CD14-positive monocyte (primary cell): ENCODE data around the gene LRRC8C. TPM values are rescaled to one million over a fixed set of nuclear protein-coding genes. Genes with fewer than 3 reads are reported as not detected.

ENCODE experiments used
- DNase-seq, 3 donors: peaks; one replicate each; pipeline ENCODE4 v3.0.0-alpha.2; 2011 to 2022
- H2AFZ ChIP-seq: 2 replicates; pipeline ENCODE4 v1.6.0; 2012; ENCODE audit warnings: mild to moderate bottlenecking, low read depth, low read length, inconsistent platforms; ENCODE audit not compliant: insufficient read depth, poor library complexity, severe bottlenecking
- H3K27ac ChIP-seq, 2 donors: 1 replicate in 1 of 2; 2 replicates in 1 of 2; pipeline ENCODE4 v1.5.1; 2012 to 2013; ENCODE audit warnings: low read length in 2 of 2, control low read depth in 1 of 2, inconsistent platforms in 1 of 2, low read depth in 1 of 2, mild to moderate bottlenecking in 1 of 2
- H3K27me3 ChIP-seq, 2 donors: one replicate each; pipeline versions ENCODE4 v1.6.0 to v1.6.1; 2011 to 2013; ENCODE audit warnings: low read length in 2 of 2; ENCODE audit not compliant: control insufficient read depth in 2 of 2, insufficient read depth in 2 of 2
- H3K36me3 ChIP-seq, 2 donors: replicated peaks in 1 of 2; 1 replicate in 1 of 2; 2 replicates in 1 of 2; pipeline versions ENCODE4 v1.5.1 to v1.6.1; 2012 to 2013; ENCODE audit warnings: low read length in 2 of 2, control low read depth in 1 of 2, inconsistent platforms in 1 of 2, mild to moderate bottlenecking in 1 of 2; ENCODE audit not compliant: insufficient read depth in 2 of 2, control insufficient read depth in 1 of 2
- H3K4me1 ChIP-seq, 2 donors: 1 replicate in 1 of 2; 2 replicates in 1 of 2; pipeline versions ENCODE4 v1.5.1 to v1.6.1; 2012 to 2013; ENCODE audit warnings: low read length in 2 of 2, control low read depth in 1 of 2, inconsistent platforms in 1 of 2, mild to moderate bottlenecking in 1 of 2, moderate library complexity in 1 of 2; ENCODE audit not compliant: insufficient read depth in 2 of 2, control insufficient read depth in 1 of 2
- H3K4me2 ChIP-seq: replicated peaks from 2 replicates; pipeline ENCODE3; 2012; ENCODE audit warnings: low read length, moderate library complexity, mild to moderate bottlenecking; ENCODE audit not compliant: poor library complexity, severe bottlenecking; ENCODE audit errors: extremely low read depth
- H3K4me3 ChIP-seq, 3 experiments: fragments of 200-600 bp in 1 of 3; sonication (generic) in 1 of 3; replicated peaks in 1 of 3; 1 replicate in 2 of 3; 2 replicates in 1 of 3; pipeline ENCODE4 v1.5.1; 2011 to 2013; ENCODE audit warnings: low read length in 3 of 3, mild to moderate bottlenecking in 3 of 3, control low read depth in 2 of 3, low read depth in 2 of 3, inconsistent platforms in 1 of 3, moderate library complexity in 1 of 3
- H3K79me2 ChIP-seq: 2 replicates; pipeline ENCODE4 v1.6.0; 2012; ENCODE audit warnings: mild to moderate bottlenecking, control low read depth, inconsistent platforms, low read length, moderate library complexity; ENCODE audit not compliant: insufficient read depth
- H3K9ac ChIP-seq: 2 replicates; pipeline ENCODE4 v1.6.0; 2017; ENCODE audit warnings: low read length, mild to moderate bottlenecking; ENCODE audit not compliant: insufficient read depth, poor library complexity, severe bottlenecking
- H3K9me3 ChIP-seq, 2 donors: replicated peaks in 1 of 2; 1 replicate in 1 of 2; 2 replicates in 1 of 2; pipeline versions ENCODE4 v1.5.1 to v1.6.1; 2012 to 2013; ENCODE audit warnings: low read length in 2 of 2, control low read depth in 1 of 2; ENCODE audit not compliant: control insufficient read depth in 1 of 2, insufficient read depth in 1 of 2
- H4K20me1 ChIP-seq: 2 replicates; pipeline ENCODE4 v1.6.0; 2012; ENCODE audit warnings: mild to moderate bottlenecking, low read length, control low read depth, moderate library complexity; ENCODE audit not compliant: insufficient read depth
- H3K27ac Mint-ChIP-seq, 7 donors: one replicate each; pipeline ENCODE4 v1.8.0; 2020; ENCODE audit warnings: mild to moderate bottlenecking in 7 of 7, mixed read lengths in 7 of 7, moderate library complexity in 6 of 7, inconsistent platforms in 2 of 7
- H3K27me3 Mint-ChIP-seq, 3 donors: one replicate each; pipeline ENCODE4 v1.8.0; 2021 to 2022; ENCODE audit warnings: low read depth in 3 of 3, mild to moderate bottlenecking in 3 of 3, mixed read lengths in 3 of 3, moderate library complexity in 3 of 3, inconsistent platforms in 1 of 3
- H3K36me3 Mint-ChIP-seq, 2 donors: one replicate each; pipeline ENCODE4 v1.8.0; 2020; ENCODE audit warnings: mixed read lengths in 2 of 2, inconsistent platforms in 1 of 2, mild to moderate bottlenecking in 1 of 2
- H3K4me1 Mint-ChIP-seq: one replicate; pipeline ENCODE4 v1.8.0; 2020; ENCODE audit warnings: mild to moderate bottlenecking, mixed read lengths
- H3K4me3 Mint-ChIP-seq, 2 donors: one replicate each; pipeline ENCODE4 v1.8.0; 2020; ENCODE audit warnings: mild to moderate bottlenecking in 2 of 2, mixed read lengths in 2 of 2, moderate library complexity in 1 of 2
- H3K9me3 Mint-ChIP-seq, 7 donors: one replicate each; pipeline ENCODE4 v1.8.0; 2020 to 2022; ENCODE audit warnings: mixed read lengths in 7 of 7, mild to moderate bottlenecking in 6 of 7, moderate library complexity in 6 of 7, inconsistent platforms in 2 of 7
- WGBS: methylation state at CpG from one replicate; pipeline ENCODE4 v1.1.5; 2013; ENCODE audit warnings: missing lambda C conversion rate; ENCODE audit not compliant: insufficient coverage; 5-methylcytosine and 5-hydroxymethylcytosine counted together
- intact Hi-C, 2 donors: fragments of 100-400 bp; cut with micrococcal nuclease; formaldehyde crosslinking; loops; one replicate each; pipeline versions ENCODE4 v1.15.0 to v1.15.1; 2023
- polyA plus RNA-seq, 3 donors: library from polyadenylated mRNA; depleted of rRNA in 1 of 3; unstranded in 2 of 3; stranded (reverse) in 1 of 3; fragments of 300-500 nt in 2 of 3; fragments of >200 nt in 1 of 3; fragmentation: Illumina TruSeq in 2 of 3; gene quantifications; 1 replicate in 2 of 3; 2 replicates in 1 of 3; pipeline ENCODE4 v1.2.3, GENCODE V29; 2012 to 2021
- TF ChIP-seq, protein P1 (sequence below): fragments of 200-600 bp; IDR thresholded peaks from one replicate; pipeline ENCODE4 v1.8.0; 2022; ENCODE audit warnings: antibody characterized with exemption, mild to moderate bottlenecking

LRRC8C gene
- polyA plus RNA-seq, 3 donors: 13.0 to 18.6 (median 16.3) TPM

- H3K27me3 ChIP-seq: no peaks in the 10 kb centered on the region
- Mint-ChIP-seq H3K27me3 (peaks cover 0 to 2% (median 2%) of the 10 kb centered on the region in 3 donors), H3K4me3 (no peak overlapping the region), H3K4me1 (peaks cover 70% of the 10 kb centered on the region), H3K9me3 (peaks cover 0 to 8% (median 0%) of the 10 kb centered on the region in 7 donors), H3K36me3 (peaks cover 2 to 11% of the 10 kb centered on the region in 2 donors), H3K27ac (peak overlapping the region in 3 of 7 donors; percentile 16 to 35 (median 19))
- H3K36me3 ChIP-seq: no peaks in the 10 kb centered on the region
- TF ChIP-seq, protein P1, sequence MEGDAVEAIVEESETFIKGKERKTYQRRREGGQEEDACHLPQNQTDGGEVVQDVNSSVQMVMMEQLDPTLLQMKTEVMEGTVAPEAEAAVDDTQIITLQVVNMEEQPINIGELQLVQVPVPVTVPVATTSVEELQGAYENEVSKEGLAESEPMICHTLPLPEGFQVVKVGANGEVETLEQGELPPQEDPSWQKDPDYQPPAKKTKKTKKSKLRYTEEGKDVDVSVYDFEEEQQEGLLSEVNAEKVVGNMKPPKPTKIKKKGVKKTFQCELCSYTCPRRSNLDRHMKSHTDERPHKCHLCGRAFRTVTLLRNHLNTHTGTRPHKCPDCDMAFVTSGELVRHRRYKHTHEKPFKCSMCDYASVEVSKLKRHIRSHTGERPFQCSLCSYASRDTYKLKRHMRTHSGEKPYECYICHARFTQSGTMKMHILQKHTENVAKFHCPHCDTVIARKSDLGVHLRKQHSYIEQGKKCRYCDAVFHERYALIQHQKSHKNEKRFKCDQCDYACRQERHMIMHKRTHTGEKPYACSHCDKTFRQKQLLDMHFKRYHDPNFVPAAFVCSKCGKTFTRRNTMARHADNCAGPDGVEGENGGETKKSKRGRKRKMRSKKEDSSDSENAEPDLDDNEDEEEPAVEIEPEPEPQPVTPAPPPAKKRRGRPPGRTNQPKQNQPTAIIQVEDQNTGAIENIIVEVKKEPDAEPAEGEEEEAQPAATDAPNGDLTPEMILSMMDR: no peak
- H3K4me2 ChIP-seq: no peak overlapping the region
- DNase-seq: no peak
- no peak overlapping the region for H2AFZ ChIP-seq
- no peaks in the 10 kb centered on the region for H3K9me3 ChIP-seq
- peaks cover 5% of the 10 kb centered on the region for H3K79me2 ChIP-seq
- no peaks in the 10 kb centered on the region for H4K20me1 ChIP-seq
- H3K4me1 ChIP-seq: peaks cover 49 to 74% of the 10 kb centered on the region in 2 donors
- WGBS: 47% methylated on average over 4 of the region's 4 CpGs
- no peak overlapping the region for H3K27ac ChIP-seq
- no peak overlapping the region for H3K9ac ChIP-seq
- H3K4me3 ChIP-seq: no peak overlapping the region
- intact Hi-C loops: no loop called here
These were observed 95.5 kb downstream of the LRRC8C start for GRCh38 chr1:89728381-89728780.

- no CpG with 5 or more reads among the region's 1 CpG for WGBS
- peaks cover 43% of the 10 kb centered on the region for H3K4me1 Mint-ChIP-seq
- H4K20me1 ChIP-seq: no peaks in the 10 kb centered on the region
- peaks cover 4 to 11% of the 10 kb centered on the region in 2 donors for H3K36me3 Mint-ChIP-seq
- H3K9ac ChIP-seq: no peak overlapping the region
- peaks cover 0 to 2% (median 2%) of the 10 kb centered on the region in 3 donors for H3K27me3 Mint-ChIP-seq
- H3K4me1 ChIP-seq: peaks cover 18 to 36% of the 10 kb centered on the region in 2 donors
- no peaks in the 10 kb centered on the region for H3K79me2 ChIP-seq
- H3K4me3 ChIP-seq: no peak overlapping the region
- H3K27ac Mint-ChIP-seq: peak overlapping the region in 2 of 7 donors; percentile 33 to 35
- H3K4me2 ChIP-seq: no peak overlapping the region
- TF ChIP-seq, protein P1: no peak
- intact Hi-C loops: no loop called here
- no peak overlapping the region for H3K4me3 Mint-ChIP-seq
- H3K36me3 ChIP-seq: no peaks in the 10 kb centered on the region
- no peak overlapping the region for H2AFZ ChIP-seq
- DNase-seq: no peak
- no peaks in the 10 kb centered on the region for H3K27me3 ChIP-seq
- peaks cover 0 to 6% (median 0%) of the 10 kb centered on the region in 7 donors for H3K9me3 Mint-ChIP-seq
- H3K27ac ChIP-seq: no peak overlapping the region
- no peaks in the 10 kb centered on the region for H3K9me3 ChIP-seq
These were observed 99.3 kb downstream of the LRRC8C start for GRCh38 chr1:89732206-89732605.
